HG02610 (cell line): ENCODE results near the gene RAB5B.

Experiments used
- ATAC-seq: cut with Tn5 transposase; IDR thresholded peaks from one replicate; pipeline ENCODE4 v1.9.1; 2021; ENCODE audit warnings: mild to moderate bottlenecking, moderate library complexity; ENCODE audit not compliant: unreplicated experiment

RAB5B gene

GRCh38 chr12:55973599-55974307 lies at the start of gene RAB5B:
RAB5B (plus strand) TSS chr12:55974078; CDS start chr12:55986961, 12,883 bp downstream.
- ATAC-seq: peak; percentile 94

- no peak for ATAC-seq
Observed at GRCh38 chr12:55925371-55925770, 48.5 kb upstream of the RAB5B start.

GRCh38 chr12:55925870-55926737 lies 47.8 kb upstream of the RAB5B start:
- ATAC-seq: no peak

- ATAC-seq: peak; percentile 40
Observed at GRCh38 chr12:55926738-55927587, 46.9 kb upstream of the RAB5B start.

- peak; percentile 30 for ATAC-seq
Observed at GRCh38 chr12:55927588-55928502, 46.0 kb upstream of the RAB5B start, which contains the start of gene PYM1. PYM1 (minus strand) TSS chr12:55927894; CDS start chr12:55927761, 133 bp downstream.

- peak; percentile 37 for ATAC-seq
Observed at GRCh38 chr12:55929306-55929791, 44.5 kb upstream of the RAB5B start.

- ATAC-seq: peak; percentile 25
Observed at GRCh38 chr12:55930771-55931316, 43.0 kb upstream of the RAB5B start, which contains the start of gene DGKA. DGKA (plus strand) TSS chr12:55931162; CDS start chr12:55936504, 5,342 bp downstream.

GRCh38 chr12:55931317-55931779 lies 42.5 kb upstream of the RAB5B start:
- no peak for ATAC-seq

- ATAC-seq: no peak
Observed at GRCh38 chr12:55931780-55932550, 41.9 kb upstream of the RAB5B start.

GRCh38 chr12:55932551-55932910 lies 41.3 kb upstream of the RAB5B start:
- ATAC-seq: no peak

- ATAC-seq: no peak
Observed at GRCh38 chr12:55933169-55933798, 40.6 kb upstream of the RAB5B start.

GRCh38 chr12:55933799-55934742 lies 39.8 kb upstream of the RAB5B start:
- no peak for ATAC-seq

- no peak for ATAC-seq
Observed at GRCh38 chr12:55934773-55935172, 39.1 kb upstream of the RAB5B start.

GRCh38 chr12:55935738-55936151 lies 38.1 kb upstream of the RAB5B start:
- no peak for ATAC-seq

- no peak for ATAC-seq
Observed at GRCh38 chr12:55937981-55938380, 35.9 kb upstream of the RAB5B start.

GRCh38 chr12:55938826-55939501 lies 34.9 kb upstream of the RAB5B start:
- no peak for ATAC-seq
